Stimulated activated CD8-positive, alpha-beta memory T cell treated with anti-CD3 and anti-CD28 coated beads, Interleukin-15, amount 100 ng/mL, for 24 hours (primary cell): Measurements from ENCODE around the gene TTLL3.
"Not testable (repeated sequence)": the region's sequence is repeated elsewhere in the genome, so short reads cannot be mapped to it uniquely, and the experiment has no call there.

ENCODE experiments used
- DNase-seq: peaks from one replicate; pipeline ENCODE4 v3.0.0-alpha.2; 2020; ENCODE audit warnings: low read depth

The TTLL3 gene, protein sequence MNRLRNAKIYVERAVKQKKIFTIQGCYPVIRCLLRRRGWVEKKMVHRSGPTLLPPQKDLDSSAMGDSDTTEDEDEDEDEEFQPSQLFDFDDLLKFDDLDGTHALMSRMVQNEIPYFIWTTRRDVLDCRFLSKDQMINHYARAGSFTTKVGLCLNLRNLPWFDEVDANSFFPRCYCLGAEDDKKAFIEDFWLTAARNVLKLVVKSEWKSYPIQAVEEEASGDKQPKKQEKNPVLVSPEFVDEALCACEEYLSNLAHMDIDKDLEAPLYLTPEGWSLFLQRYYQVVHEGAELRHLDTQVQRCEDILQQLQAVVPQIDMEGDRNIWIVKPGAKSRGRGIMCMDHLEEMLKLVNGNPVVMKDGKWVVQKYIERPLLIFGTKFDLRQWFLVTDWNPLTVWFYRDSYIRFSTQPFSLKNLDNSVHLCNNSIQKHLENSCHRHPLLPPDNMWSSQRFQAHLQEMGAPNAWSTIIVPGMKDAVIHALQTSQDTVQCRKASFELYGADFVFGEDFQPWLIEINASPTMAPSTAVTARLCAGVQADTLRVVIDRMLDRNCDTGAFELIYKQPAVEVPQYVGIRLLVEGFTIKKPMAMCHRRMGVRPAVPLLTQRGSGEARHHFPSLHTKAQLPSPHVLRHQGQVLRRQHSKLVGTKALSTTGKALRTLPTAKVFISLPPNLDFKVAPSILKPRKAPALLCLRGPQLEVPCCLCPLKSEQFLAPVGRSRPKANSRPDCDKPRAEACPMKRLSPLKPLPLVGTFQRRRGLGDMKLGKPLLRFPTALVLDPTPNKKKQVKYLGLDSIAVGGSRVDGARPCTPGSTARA

DNA sequence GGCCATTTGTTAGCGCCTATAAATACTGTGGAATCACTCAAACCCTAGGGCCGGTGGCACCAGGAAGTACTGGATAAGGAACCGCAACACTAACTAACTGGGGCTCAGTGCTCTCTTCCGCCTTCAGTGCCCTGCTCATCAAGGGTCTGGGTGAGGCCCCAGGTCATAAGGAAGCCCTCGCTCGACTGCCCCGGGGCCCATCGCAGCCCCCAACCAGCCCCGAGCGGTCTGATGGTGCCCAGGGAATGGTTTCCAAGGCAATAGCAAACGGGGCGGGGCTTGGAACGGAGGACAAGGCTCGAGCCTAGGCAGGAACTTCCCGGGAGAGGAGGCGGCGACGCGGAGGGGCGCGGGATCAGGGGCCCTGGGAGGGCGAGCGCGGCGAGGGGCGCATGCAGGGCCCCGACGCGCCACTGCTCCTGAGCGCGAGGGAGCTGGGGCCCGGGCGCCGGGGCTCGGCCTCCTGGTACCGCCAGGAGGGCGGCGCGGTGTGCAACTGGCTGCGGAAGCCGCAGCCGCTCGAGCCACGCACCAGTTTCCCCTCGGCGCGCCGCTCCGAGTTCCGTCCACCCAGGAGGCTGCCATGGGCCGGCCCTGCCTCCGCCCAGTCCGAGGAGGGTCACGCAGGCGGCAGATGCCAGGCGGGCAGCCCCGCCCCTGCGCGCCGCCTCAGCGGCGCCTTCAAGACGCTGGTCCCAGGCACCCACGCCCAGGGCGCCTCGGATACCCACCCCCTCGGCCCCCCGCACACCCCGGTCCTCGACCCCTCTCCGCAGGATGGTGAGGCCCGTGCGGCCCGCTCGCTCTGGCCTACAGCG, at the start of gene TTLL3:
TTLL3 (plus strand) TSS at position 648 of the 818 bp plus-strand sequence. CDS start 400 bp downstream, outside the sequence.
- no peak for DNase-seq

DNA sequence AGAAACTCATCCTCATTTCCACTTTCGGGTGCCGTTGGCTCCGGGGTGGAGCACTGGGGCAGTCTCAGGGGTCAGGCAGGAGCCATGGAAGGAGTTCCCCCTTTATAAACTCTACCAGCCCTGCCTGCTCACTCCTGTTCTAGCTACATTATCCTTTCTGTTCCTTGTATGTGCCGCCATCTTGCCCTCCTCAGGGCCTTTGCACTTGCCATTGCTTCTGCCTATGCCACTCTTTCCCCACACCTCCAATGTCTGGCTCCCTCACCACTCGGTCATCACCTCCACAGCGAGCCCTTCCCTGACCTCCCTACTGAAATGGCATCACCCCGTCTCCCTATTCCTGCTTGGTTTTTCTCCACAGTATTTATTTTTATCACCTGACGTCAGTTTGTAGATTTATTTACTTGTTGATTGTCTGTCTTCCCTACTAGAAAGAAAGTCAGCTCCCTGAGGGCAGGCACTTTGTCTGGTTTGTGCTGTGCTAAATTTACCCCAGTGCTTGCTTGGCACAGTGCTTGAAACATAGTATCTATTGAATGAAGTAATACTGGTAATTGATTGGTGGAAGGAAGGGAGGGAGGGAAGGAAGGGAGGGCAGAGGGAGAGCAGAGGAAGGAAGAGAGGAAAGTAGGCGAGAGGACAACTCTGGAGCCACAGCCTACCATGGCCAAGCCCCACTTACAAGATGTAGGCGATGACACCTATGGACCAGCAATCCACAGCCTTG, 49.1 kb upstream of the TTLL3 start:
- DNase-seq, result no peak

DNA sequence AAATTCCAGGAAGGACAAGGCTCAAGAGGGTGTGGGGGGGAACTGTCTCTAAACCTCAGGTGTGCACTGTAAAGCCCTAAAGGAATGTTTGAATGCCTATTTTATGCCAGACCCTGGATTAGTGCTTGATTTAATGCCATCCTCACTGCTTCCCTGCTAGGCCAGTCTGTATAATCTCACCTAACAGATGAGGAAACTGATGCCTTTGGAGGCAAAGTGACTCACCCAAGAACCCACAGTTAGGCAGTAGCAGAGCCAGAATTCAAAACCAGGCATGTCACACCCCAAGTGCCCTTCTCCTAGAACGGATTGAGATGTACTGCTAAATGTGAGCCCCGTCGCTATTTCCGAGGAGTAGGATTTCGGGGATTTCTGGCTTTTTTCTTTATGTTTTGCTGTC, 48.1 kb upstream of the TTLL3 start:
- DNase-seq, result no peak

DNA sequence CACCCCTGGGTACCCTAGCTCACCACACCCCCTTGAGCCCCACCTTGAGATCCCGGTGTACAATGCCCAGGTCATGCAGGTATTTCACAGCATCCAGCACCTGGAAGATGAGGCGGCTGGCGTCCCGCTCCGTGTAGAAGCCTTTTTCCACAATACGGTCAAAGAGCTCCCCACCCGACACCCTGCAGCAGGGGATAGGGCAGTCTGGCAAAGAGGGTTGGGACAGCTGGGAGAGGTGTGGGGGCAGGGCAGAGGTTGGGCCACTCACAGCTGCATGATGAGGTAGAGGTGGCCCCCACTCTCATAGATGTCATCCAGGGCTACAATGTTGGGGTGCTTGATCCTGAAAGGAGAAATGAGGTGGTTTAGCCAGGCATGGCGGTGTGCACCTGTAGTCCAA, 47.2 kb upstream of the TTLL3 start:
- DNase-seq, result no peak

DNA sequence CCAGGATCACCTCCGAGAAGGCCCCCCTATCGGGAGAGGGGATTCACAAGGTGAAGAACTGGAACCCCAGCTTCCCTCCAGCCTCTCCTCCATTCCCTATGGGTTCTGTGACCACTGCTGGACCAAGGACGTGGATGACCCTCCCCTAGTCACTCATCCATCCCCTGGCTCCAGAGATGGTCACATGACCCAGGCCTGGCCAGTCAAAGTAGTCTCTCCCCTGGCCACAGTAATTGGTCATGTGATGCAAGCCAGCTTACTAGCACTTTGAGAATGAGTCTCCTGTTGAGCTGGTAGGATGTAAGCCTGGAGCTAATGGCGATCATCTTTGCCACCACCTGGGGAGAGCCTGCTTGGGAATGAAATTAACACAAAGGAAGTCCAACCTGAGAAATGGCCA, 44.2 kb upstream of the TTLL3 start:
- no peak for DNase-seq

DNA sequence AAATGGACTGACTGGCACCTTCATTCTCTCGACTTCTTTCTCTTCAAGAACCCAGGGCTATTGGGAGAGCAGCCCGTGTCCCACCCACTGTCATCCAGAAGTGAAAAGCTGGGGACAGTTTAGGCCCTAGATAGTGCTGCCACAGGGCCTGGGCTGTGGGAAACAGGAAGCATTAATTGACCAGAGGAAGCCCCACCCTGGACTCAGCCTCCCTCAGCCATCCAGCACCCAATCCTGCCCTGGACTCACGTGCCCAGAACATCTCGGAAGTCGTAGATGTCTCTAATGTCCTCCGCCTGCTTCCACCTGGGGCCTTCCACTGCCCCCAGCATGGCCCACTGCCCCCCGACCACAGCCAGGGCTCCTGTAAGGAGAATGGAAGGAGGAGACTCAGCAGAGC, 42.6 kb upstream of the TTLL3 start:
- no peak for DNase-seq

DNA sequence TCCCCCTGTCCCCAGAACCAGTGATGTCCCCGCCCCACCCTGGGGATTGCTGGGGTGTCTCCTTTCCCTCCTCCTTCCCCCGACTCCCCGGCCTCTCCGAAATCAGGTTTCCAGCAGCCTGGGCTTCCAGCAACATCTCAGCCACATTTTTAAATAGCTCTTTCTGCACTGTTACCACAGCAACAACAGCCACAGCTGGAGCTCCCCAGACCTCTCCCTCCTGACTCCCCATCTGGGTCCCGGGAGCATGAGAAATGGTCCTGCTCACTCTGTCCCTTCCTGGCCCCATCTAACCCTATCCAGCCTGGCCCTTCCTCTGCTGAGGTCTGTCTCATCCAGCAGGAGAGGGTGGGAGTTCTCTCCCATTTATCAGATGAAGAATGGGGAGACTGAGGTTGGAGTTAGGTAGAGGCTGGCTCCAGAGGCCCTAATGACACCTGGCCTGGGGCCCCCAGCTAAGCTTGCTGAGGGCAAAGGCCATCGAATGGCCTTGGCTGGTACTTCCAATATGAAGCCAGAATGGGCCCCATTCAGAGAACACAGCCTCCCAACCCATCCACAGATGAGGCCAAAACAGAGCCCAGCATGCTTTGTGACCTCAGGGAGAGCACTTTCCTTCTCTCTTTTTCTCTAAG, 41.8 kb upstream of the TTLL3 start:
- DNase-seq, result no peak

DNA sequence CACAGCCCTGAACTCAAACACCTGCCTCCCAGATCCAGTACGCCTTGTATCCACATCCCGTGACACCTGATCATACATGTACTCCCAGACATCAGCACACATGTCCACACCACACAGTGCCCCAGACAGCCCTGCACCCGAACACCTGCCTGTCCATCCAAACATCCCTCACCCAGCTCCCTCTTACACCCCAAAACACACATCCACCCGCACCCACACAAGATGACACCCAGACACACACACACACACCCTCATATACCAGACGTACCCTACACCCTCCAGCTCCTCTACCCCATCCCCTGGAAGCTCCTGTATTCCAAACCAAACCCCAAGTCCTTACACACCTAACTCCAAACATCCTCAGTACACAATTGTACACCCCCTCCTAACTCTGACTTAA, 41.0 kb upstream of the TTLL3 start:
- no peak for DNase-seq

DNA sequence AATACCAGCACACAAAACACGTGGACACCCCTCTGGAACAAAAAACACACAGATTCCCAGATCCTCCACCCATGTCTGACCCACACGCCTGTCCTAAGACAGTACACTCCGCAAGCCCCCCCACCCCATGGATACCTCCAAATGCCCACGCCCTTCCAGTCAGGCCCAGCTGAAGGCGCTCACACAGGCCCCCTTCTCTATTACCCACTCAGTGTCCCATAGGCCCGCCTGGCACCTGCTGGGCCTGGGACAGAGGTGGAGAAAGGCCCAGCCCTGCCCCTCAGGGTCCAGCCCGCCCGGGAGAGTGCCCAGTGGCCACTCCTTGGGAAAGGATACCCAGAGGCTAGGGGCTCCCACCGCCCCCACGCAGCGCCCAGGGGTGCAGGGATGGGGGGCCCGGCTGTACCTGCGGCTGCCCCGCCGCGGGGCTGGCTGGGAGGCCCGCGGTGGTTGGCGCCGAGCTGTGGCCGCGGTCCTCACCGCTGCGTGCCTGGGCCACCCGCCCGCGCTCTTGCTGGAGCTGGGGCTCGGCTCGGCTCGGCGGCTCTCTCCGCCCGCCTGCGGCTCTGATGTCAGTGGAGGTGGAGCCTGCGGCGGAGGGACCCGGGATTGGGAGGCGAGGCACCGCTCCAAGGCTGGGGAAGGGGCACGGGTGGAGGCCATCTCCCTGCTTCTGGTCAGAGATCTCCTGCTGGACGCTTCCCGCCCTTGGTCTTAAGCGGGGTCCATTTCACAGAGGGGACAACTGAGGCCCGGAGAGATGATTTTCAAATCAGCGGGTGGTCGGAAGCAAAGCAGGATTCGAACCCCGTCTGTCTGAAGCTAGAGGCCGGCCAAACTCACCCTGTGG, 40.4 kb upstream of the TTLL3 start, which contains the start of gene CAMK1:
CAMK1 (minus strand) TSS at position 522 of the 850 bp plus-strand sequence. CDS start 2,198 bp downstream, outside the sequence.
- DNase-seq, result no peak

DNA sequence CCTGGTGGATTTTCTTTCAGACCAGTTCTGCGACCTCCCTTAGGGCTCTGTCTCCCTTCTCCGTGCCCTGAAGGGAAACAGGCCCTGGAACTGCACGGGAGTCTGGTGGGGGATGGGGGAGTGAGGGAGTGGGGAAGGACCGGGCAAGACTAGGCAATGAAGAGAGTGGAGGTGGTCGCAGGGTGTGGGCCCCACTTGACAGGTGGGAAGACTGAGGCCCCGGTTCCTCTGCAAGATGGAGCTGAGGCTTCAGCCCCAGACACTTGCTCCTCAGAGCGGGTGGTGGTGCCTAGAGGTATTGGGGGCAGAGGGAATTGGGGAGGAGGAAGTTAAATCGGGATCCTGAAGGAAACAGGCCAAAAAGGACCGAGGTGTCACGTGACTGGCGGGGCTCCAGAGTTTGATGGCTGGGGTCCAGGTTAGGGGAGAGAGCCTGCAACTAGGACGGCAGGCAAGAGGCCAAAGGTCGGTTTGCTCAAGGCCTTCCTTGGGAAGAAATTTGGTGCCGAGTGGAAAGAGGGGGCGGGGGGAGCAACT, 39.7 kb upstream of the TTLL3 start:
- no peak for DNase-seq

DNA sequence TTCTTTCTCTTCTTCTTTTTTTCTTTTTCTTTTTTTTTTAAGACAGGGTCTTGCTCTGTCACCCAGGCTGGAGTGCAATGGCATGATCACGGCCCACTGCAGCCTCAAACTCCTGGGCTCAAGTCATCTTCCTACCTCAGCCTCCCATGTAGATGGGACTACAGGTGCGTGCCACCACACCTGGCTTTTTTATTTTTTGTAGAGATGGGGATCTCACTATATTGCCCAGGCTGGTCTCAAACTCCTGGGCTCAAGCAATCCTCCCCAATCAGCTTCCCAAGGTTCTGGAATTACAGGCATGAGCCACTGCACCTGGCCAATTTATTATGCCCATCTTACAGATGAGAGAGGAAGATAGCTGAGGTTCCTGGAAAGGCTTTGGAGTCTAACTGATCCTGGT, 39.1 kb upstream of the TTLL3 start:
- not testable (repeated sequence) for DNase-seq

DNA sequence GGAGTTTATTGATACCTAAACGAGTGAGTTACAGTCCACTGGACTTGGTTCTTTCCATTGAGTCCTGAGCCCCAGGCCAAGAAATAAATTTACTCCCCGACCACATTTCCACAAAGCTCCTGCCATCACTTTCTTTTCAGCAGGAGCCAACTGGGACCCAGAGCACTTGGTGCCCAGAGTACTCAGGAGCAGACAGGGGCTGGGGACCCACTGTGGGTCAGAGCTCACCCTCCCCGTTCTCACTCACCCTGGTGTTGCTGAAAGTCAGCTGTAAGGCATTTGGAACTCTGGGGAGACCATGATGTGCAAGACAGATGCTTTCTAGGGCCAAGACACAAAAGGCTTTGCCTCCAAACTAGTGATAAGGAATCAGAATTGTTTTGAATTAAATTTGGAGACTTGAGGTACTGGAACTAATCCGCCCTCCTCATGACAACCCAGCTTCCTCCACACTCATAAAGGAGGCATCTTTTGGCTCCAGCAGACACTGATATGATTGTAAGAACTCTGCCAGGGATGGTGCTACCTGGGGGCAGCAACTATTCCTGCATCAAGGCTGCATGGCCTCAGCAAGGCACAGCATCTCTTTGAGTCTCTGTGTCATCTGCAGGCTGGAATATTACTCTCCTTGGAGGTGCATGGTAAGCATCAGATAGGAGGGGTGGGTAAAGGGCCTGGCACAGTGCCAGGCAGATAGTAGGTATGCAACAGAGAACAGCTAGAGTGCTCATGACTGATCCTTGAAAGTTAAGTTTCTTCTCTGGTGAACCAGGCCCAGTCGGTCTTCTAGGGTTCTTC, 33.0 kb upstream of the TTLL3 start:
- no peak for DNase-seq

DNA sequence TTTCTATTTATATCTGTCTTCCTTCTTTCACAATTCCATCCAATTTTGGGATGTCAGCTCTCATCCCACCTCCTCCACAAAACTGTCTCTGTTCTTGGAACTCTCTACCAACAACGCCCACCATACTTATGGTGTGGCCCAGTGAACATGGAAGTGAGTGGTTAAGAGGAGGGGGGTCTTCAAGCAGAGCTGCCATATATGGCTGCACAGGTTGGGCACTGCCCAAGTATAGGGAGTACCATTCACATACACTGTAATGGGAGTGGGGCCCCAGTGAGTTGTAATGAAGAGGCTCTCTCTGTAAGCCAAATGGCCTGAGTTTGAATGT, 32.4 kb upstream of the TTLL3 start:
- no peak for DNase-seq

DNA sequence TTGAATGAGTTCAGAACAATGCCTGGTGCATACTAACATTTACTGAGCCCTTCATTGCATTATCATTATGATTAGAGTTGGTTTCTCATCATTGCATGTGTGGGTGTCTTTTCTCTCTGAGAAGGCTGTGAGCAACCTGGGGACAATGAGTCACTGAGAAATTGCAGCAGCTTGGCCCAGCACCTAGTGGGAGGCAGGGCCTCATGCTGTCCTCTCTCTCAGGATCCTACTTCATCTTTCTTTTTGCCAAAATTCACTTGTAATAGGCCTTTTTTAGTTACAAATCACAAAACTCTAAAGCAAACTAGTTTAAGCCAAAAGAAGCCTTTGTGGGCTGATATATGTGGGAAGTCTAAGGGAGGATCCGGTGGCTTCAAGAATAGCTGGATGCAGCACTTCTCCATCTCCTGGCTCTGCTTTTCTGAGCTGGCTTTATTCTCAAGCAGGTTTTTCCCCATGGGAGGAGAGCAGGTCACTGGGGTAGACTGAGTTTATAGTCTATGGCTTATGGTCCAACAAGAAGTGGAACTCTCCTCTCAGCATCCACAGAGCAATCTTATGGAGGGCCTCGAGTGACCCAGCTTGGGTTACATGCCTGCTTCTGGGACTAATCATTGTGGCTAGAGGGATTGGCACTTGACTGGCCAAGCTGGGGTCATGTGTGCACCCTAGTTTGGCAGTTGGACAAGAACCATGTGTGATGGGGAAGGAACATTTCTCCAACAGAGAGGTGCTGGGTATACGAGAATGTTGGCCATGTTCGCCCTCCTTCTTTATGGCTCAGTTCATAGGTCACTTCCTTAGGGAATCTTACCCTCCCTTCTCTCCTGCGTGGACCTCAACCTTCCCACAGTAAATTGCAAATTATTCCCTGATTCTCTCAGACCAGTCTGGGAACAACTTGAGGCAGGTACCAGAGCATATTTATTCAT, 31.7 kb upstream of the TTLL3 start:
- DNase-seq, result no peak

DNA sequence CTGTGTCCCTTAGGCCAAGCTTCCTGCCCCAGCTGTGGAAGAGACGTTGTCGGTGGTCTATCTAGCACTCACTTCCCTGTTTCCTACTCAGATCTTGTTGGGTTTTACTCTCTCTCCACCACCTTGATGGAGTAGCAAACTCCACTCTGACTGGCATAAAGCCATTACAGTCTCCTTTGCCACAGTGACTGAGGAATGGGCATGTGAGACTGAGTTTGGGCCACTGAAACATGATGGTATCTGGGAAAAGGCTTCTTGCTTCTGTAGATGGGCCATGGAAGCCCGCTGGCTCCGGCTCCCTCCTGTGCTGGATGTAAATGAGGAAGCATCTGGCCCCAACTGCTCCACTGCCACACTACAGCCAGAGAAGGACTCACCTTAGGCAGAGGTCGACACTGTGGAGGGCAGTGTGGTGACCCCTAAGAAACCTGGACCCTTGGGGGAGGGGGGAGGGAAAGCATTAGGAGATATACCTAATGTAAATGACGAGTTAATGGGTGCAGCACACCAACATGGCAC, 30.9 kb upstream of the TTLL3 start:
- DNase-seq, result no peak

DNA sequence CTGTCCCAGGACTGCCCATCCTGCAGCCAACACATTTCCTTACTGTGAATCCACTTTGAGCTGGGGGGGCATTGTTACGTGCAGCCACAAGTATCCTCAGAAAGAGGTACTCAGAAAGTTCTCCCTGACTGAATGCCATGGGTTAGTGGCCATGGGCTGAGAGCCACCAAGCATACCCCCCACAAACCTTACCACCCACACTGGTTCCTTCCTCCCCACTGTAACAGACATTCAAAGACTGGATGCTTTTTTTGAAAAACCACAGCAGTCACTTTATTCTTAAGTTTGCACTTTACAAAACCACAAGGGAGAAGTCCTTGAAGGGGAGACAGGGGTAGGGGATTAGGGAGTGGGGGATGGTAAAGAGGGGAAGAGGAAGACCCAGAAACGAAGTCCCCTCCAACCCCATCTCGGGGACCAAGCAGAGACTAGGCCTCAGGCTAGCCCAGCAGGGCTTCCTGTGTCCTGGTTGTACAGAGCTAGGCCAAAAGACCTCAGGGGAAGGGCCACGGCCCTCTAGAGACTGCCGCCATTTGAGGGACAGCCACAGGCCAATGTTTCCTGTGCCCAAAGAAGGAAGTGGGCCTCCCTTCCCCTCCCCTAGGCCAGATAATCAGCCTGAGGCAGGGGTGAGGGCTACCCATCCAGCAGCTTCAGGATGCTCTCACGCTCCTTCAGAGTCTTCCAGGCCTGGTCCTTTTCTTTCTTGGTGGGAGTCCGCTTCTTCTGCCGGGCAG, 30.2 kb upstream of the TTLL3 start:
- DNase-seq, result no peak

DNA sequence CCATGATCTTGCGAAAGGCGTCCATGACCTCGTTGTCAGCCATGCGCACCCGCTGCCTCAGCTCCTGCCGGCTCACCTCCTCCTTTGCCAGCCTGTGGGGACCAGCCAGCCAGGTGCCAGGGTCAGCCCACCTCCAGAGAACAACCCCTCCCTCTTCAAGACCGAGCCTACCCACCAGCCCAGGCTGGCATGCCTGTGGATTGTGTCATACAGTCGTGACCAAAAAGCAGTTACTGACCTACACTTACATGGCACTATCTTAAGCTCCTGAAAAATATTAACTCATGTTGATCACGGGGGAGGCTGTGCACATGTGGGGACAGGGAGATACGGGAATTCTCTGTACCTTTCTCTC, 29.6 kb upstream of the TTLL3 start:
- DNase-seq, result no peak
